GM12891 (cell line): ENCODE measurements around the gene CYGB.

Source experiments
- POLR2A ChIP-seq: IDR thresholded peaks from 2 replicates; pipeline ENCODE4 v1.6.1; 2011; ENCODE audit warnings: low read depth, low read length, control low read depth
- POLR2AphosphoS5 ChIP-seq: IDR thresholded peaks from 2 replicates; pipeline ENCODE4 v1.6.1; 2011; ENCODE audit warnings: low read depth, low read length, control low read depth
- POU2F2 ChIP-seq: IDR thresholded peaks from 2 replicates; pipeline ENCODE4 v1.6.1; 2011; ENCODE audit warnings: low read depth, mild to moderate bottlenecking, control low read depth, low read length, moderate library complexity
- SPI1 ChIP-seq: IDR thresholded peaks from 2 replicates; pipeline ENCODE4 v1.6.1; 2011; ENCODE audit warnings: low read depth, low read length, control low read depth
- TAF1 ChIP-seq: IDR thresholded peaks from 2 replicates; pipeline ENCODE4 v1.6.1; 2011; ENCODE audit warnings: low read depth, low read length, control low read depth

GRCh38 chr17:76566613-76566943, 29.1 kb upstream of the CYGB start:
- TF ChIP-seq POLR2AphosphoS5 (no peak), POLR2A (no peak), POU2F2 (no peak), TAF1 (no peak), SPI1 (no peak)
